ENCODE measurements around the gene SHISA6.

SHISA6 gene

DNA sequence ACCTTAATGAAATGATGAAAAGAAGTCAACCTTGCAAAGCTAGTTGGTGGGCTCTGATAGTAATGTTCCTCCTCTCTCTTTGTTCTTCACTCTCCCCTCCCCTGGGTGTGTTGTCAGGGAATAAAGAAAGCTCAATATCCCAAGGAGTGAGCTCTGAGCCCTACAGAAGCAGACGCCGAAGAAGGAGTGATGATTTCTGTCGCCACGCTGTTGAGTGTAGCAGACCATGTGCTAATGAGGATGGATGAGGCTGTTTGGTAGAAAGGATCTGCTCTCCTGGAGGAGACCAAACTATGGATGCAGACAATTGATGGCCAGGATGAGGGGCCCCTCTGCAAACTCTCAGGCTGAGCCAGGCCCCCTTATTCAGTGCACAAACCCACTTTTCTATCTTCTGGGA is 217.3 kb downstream of the SHISA6 start:
- no peak for DNase-seq (ENCODE audit: low read depth in 2 of 2)

- DNase-seq (ENCODE audit: low read depth in 2 of 2), result no peak
These were observed 218.9 kb downstream of the SHISA6 start for GRCh38 chr17:11459861-11460331.

- no peak for DNase-seq (ENCODE audit: low read depth in 2 of 2)
These were observed 221.1 kb downstream of the SHISA6 start for GRCh38 chr17:11461993-11462548.

DNA sequence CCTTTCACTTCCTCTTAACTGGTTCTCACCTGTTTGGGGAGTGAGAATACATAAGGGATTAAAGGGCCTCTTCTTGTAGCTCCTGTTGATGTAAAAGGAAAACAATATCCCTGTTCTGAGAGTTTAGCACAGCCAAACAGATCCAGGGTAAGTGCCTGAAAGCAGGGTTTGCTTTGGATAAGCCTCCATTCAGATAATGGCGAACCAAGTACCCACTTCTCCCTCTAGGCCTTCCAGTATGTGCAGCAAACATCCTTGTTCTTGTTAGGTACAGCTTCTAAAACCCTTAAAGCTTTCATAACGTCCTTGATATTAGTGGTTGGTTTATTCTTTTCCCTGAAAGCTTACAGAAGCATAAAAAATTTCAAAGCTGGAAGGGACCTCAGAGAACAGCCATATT is 226.6 kb downstream of the SHISA6 start:
- no peak for DNase-seq (ENCODE audit: low read depth in 2 of 2)

DNA sequence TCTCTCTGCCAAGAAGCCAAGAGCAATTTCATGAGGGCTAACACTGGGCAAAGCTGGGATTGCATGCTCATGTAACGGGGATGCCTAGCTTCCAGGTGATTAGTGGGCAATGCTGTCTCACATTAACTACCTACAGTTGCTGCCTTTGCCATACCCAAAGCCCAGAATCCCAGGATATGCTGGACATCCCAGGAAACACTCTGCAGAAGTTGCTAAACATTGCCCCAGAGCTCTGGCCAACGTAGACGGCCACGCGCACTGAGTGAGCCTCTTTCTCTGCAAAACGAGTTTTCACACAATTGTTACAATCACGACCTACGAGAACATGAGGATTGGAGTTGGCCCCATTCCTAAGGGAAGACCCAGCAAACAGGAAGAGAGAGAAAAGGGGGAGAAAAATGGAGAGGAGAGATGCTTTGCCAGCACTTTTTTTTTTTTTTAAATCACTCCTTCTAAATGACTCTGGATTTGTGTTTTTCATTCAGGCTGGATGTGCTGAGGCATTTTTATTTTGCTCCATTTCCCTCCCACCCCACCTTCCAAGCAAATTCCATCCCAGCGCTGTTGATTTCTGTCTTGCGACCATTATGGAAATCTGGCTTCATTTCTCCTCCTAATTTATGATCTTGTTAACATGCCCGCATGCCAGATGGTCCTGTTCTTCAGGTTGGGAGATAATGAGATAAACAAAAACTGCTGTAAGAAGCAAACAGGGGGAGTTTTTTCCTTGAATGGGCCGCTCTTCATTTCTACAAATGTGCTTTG is 244.5 kb downstream of the SHISA6 start:
- DNase-seq (ENCODE audit: low read depth in 2 of 2), result no peak

DNA sequence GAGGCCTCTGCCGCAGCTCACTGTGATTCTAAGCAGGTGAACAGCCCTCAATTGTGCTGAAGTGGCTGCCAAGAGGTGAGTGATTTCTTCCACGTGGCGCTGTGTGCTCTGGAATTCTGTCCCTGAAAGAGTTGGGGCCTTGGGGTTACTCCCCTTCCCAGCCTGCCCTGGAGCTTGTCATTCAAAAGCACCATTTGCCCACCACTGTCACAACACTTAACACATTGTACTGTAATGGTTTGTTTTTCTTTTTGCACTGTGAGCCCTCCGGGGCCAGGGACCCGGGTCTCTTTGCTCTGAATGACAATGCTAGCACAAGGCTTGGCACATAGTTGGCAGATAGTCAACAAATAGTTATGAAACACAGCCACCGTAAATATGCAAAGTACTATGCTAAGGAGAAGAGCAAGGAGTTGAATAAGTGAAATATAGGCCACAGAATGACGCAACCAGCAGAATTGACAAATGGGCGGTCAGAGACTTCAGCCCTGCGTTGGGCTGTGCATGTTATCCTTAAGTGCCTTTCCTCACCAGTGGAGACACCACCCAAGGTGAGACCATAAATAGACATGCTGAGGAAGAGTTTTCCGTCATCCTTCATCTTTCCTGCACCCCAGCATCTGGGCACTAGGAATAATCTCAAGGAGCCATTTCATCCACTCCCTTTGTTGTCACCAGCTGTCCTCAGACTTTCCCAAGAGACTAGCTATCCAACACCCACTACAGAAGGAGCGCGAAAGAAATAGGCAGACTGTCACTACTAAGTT is 245.3 kb downstream of the SHISA6 start:
- no peak for DNase-seq (ENCODE audit: low read depth in 2 of 2)

DNA sequence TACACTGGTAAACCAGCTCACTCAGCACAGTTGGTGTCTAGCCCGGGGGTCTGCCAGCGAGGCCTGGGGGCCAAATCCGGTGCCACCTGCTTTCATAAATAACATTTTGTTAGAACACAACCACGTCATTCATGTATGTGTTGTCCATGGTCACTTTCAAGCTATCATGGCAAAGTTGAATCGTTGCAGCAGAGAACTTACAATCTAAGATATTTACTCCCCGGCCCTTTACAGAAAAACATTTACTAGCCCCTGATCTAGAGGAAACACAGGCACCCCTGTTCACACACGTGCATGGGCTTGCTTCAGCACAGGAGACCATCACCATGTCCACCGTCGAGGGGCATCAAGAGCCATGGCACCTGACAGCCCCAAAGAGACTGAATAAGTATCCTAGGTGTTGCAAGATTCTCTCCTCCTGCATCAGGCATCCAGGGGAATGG is 245.9 kb downstream of the SHISA6 start:
- no peak for DNase-seq (ENCODE audit: low read depth in 2 of 2)

GRCh38 chr17:11487469-11487868 is 246.5 kb downstream of the SHISA6 start:
- no peak for DNase-seq (ENCODE audit: low read depth in 2 of 2)

DNA sequence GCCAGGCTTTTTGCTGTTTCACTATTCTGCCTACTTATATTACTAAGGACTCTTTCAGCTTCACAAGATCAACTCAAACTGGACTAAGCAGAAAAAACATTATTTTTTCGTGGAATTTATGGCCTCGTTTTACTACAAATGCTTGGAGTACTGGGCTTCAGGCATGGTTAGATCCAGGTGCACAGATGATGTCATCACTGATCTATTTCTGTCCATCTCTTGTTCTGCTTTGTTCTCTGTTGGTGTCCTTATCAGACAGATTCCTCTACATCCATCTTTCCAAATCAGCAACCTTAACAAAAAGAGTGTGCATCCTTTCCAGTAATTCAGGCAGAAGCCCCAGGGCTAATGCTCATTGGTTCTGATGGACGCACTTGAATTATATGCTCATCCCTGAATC is 247.4 kb downstream of the SHISA6 start:
- no peak for DNase-seq (ENCODE audit: low read depth in 2 of 2)

GRCh38 chr17:11490171-11490755 is 249.2 kb downstream of the SHISA6 start:
- no peak for DNase-seq (ENCODE audit: low read depth in 2 of 2)

- no peak for DNase-seq (ENCODE audit: low read depth in 2 of 2)
These were observed 251.5 kb downstream of the SHISA6 start for GRCh38 chr17:11492511-11492910.

- no peak for DNase-seq (ENCODE audit: low read depth in 2 of 2)
These were observed 252.9 kb downstream of the SHISA6 start for GRCh38 chr17:11493936-11494335.

- DNase-seq (ENCODE audit: low read depth in 2 of 2), result no peak
These were observed 254.6 kb downstream of the SHISA6 start for GRCh38 chr17:11495613-11496012.

- DNase-seq (ENCODE audit: low read depth in 2 of 2), result no peak
These were observed 258.9 kb downstream of the SHISA6 start for GRCh38 chr17:11499881-11500280.

GRCh38 chr17:11503308-11504035 is 262.5 kb downstream of the SHISA6 start:
- DNase-seq (ENCODE audit: low read depth in 2 of 2), result no peak

DNA sequence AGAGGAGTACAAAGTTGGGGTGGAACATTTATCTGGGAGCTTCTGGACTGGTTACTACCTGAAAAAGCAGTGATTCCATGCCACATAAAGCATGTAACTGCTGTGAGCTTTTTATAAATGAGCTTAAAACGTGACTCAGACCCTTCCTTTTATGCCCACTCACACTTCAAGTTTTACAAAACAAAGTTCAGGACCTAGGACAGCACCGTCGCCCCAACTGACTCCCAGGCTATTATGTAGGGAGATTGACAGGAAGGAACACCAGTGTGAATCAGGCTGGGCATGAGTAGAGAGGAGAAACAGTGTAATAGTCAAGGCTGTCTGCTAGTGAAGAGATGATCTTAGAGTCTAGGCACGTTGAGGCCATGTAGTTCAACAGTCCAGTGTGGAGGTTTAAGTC is 265.6 kb downstream of the SHISA6 start:
- DNase-seq (ENCODE audit: low read depth in 2 of 2), result no peak

DNA sequence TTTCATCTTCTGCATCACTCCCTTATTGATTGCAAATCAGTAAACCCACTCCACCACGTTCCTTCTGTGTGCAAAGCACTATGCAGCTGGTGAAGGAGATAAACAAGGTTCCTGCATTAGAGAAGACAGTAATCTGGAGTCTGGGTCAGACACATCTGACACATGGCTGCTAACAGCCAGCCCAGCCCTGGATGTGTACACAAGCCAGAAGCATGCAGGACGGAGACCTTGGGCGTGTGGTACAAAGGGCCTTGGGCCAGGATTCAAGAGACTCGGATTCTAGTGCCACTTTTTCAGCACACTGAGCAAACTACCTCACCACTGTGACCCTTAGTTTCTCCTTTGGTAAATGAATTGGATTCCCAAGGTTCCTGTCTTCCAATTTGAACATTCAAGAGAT is 270.7 kb downstream of the SHISA6 start:
- no peak for DNase-seq (ENCODE audit: low read depth in 2 of 2)

- no peak for DNase-seq (ENCODE audit: low read depth in 2 of 2)
These were observed 273.6 kb downstream of the SHISA6 start for GRCh38 chr17:11514565-11514964.

- DNase-seq (ENCODE audit: low read depth in 2 of 2), result no peak
These were observed 274.1 kb downstream of the SHISA6 start for GRCh38 chr17:11514981-11515680.

DNA sequence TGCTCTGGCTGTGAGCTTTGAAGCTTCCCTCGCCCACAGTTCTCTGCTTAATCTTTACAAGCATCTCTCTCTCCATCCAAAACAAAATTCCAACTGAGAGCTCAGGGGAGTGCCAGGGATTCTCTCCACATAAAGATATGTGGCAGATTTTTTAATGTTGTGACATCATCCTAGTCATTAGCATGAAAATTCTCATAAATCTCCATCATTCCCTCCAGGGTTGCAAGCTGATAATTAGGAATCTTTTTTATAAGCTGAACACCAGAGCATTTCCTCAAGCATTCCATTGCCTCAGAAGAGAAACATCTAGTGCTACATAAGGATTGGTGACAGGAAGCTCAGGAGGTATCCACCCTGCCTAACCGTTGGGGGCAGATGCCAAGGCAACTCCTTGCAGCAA is 274.9 kb downstream of the SHISA6 start:
- DNase-seq (ENCODE audit: low read depth in 2 of 2), result no peak

DNA sequence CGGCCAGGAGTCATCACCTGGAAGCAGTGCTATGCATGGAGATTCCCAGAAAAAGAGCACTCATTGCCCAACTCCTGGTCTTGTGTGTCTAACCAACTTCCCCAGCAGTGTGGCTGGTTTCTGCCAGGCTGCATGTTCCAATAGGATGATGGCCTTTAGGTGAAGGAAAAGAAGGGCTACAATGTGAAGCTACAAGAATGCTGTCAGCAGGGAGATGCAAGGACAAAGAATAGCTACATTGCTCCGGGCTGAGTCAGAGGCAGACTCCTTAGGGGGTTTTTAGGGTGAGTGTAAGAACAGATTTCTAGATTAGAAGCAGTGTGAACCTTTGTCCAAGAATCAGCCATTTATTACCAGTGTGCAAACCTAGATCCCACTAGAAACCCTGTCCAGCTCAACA is 294.2 kb downstream of the SHISA6 start:
- DNase-seq (ENCODE audit: low read depth in 2 of 2), result no peak
